Measurements from ENCODE around the gene CBLB.

DNA sequence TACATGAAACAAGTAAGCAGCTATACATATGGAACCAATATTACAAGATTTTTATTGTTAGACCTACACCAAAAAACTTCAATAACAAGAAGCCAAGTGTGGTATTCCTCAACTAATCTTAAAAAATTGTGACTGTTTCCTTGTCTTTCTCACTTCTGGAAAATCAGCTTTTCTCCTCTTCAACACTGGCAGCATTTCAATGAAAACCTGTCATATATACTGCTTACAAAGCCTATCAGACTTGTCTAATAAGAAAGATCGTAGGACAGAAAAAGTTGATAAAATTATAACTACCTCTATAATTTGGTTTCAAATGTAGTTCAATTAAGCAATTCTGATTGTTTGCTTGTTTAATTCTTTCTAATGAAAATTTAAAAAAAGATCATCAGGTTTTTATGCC lies 55.1 kb downstream of the CBLB start:
- TF ChIP-seq HNRNPH1 (optimal IDR thresholded peaks at IDR 0.05; ENCODE audit: low read depth, low read length) (no peak), NFIC (IDR thresholded peaks at IDR 0.05) (no peak), RFX5 (IDR thresholded peaks at IDR 0.05; ENCODE audit: low read depth, low read length) (no peak), ZNF431 (CRISPR knock-in tag; IDR thresholded peaks at IDR 0.05) (no peak), TEAD2 (tag; IDR thresholded peaks at IDR 0.05) (no peak), TBL1XR1 (IDR thresholded peaks at IDR 0.05; ENCODE audit: low read length in 2 of 2) (no peak), TEAD1 (CRISPR knock-in tag; IDR thresholded peaks at IDR 0.05) (no peak), GTF2F1 (IDR thresholded peaks at IDR 0.05; ENCODE audit: low read depth, low read length) (no peak)
- TF ChIP-seq, protein P1, sequence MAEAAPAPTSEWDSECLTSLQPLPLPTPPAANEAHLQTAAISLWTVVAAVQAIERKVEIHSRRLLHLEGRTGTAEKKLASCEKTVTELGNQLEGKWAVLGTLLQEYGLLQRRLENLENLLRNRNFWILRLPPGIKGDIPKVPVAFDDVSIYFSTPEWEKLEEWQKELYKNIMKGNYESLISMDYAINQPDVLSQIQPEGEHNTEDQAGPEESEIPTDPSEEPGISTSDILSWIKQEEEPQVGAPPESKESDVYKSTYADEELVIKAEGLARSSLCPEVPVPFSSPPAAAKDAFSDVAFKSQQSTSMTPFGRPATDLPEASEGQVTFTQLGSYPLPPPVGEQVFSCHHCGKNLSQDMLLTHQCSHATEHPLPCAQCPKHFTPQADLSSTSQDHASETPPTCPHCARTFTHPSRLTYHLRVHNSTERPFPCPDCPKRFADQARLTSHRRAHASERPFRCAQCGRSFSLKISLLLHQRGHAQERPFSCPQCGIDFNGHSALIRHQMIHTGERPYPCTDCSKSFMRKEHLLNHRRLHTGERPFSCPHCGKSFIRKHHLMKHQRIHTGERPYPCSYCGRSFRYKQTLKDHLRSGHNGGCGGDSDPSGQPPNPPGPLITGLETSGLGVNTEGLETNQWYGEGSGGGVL (CRISPR knock-in tag; IDR thresholded peaks at IDR 0.05) = no peak
- TF ChIP-seq, protein P2, sequence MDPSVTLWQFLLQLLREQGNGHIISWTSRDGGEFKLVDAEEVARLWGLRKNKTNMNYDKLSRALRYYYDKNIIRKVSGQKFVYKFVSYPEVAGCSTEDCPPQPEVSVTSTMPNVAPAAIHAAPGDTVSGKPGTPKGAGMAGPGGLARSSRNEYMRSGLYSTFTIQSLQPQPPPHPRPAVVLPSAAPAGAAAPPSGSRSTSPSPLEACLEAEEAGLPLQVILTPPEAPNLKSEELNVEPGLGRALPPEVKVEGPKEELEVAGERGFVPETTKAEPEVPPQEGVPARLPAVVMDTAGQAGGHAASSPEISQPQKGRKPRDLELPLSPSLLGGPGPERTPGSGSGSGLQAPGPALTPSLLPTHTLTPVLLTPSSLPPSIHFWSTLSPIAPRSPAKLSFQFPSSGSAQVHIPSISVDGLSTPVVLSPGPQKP (CRISPR knock-in tag; IDR thresholded peaks at IDR 0.05) = no peak
- TF ChIP-seq, protein P3, sequence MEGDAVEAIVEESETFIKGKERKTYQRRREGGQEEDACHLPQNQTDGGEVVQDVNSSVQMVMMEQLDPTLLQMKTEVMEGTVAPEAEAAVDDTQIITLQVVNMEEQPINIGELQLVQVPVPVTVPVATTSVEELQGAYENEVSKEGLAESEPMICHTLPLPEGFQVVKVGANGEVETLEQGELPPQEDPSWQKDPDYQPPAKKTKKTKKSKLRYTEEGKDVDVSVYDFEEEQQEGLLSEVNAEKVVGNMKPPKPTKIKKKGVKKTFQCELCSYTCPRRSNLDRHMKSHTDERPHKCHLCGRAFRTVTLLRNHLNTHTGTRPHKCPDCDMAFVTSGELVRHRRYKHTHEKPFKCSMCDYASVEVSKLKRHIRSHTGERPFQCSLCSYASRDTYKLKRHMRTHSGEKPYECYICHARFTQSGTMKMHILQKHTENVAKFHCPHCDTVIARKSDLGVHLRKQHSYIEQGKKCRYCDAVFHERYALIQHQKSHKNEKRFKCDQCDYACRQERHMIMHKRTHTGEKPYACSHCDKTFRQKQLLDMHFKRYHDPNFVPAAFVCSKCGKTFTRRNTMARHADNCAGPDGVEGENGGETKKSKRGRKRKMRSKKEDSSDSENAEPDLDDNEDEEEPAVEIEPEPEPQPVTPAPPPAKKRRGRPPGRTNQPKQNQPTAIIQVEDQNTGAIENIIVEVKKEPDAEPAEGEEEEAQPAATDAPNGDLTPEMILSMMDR (IDR thresholded peaks at IDR 0.05 in 2 of 3, conservative IDR thresholded peaks at IDR 0.05 in 1 of 3; ENCODE audit: insufficient read depth in 2 of 3, low read depth in 1 of 3, low read length in 3 of 3) = no peak
- TF ChIP-seq, protein P4, sequence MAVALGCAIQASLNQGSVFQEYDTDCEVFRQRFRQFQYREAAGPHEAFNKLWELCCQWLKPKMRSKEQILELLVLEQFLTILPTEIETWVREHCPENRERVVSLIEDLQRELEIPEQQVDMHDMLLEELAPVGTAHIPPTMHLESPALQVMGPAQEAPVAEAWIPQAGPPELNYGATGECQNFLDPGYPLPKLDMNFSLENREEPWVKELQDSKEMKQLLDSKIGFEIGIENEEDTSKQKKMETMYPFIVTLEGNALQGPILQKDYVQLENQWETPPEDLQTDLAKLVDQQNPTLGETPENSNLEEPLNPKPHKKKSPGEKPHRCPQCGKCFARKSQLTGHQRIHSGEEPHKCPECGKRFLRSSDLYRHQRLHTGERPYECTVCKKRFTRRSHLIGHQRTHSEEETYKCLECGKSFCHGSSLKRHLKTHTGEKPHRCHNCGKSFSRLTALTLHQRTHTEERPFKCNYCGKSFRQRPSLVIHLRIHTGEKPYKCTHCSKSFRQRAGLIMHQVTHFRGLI (CRISPR knock-in tag; IDR thresholded peaks at IDR 0.05) = no peak

Data from K562 (cell line).